ENCODE results near the gene MLEC.
A peak's percentile ranks its signal among the peaks of the same experiment; 100 is the strongest.

MLEC gene

GRCh38 chr12:120686690-120687577, at the start of gene MLEC:
Gene MLEC (plus strand): TSS chr12:120687149. CDS start chr12:120687297, 148 bp downstream.
- peak within 1 kb of the TSS; percentile 42 to 95 (median 89) for H3K27ac ChIP-seq
- H3K4me3 ChIP-seq, result peak within 1 kb of the TSS; percentile 65 to 100 (median 86)

- Histone ChIP-seq H3K4me3 (peak within 1 kb of the TSS; percentile 15 to 48 (median 31)), H3K27ac (no peak within 1 kb of the TSS)
These were observed 46.9 kb upstream of the MLEC start, which contains the start of gene CABP1 for GRCh38 chr12:120639771-120640721. Gene CABP1 (plus strand): TSS chr12:120640626. CDS start chr12:120640686, 60 bp downstream.

GRCh38 chr12:120640861-120641833, 45.8 kb upstream of the MLEC start:
- peak overlapping the region in 6 of 7 experiments; percentile 22 to 48 (median 35) for H3K4me3 ChIP-seq
- no peak overlapping the region for H3K27ac ChIP-seq

- Histone ChIP-seq H3K27ac (no peak overlapping the region), H3K4me3 (no peak overlapping the region)
These were observed 44.8 kb upstream of the MLEC start for GRCh38 chr12:120642121-120642520.

- Histone ChIP-seq H3K27ac (no peak overlapping the region), H3K4me3 (no peak overlapping the region)
These were observed 44.1 kb upstream of the MLEC start for GRCh38 chr12:120642826-120643225.

- H3K4me3 ChIP-seq, result no peak overlapping the region
- H3K27ac ChIP-seq, result no peak overlapping the region
These were observed 43.4 kb upstream of the MLEC start for GRCh38 chr12:120643574-120643973.

- Histone ChIP-seq H3K27ac (no peak overlapping the region), H3K4me3 (no peak overlapping the region)
These were observed 40.9 kb upstream of the MLEC start for GRCh38 chr12:120646044-120646443.

GRCh38 chr12:120647375-120647755, 39.6 kb upstream of the MLEC start:
- Histone ChIP-seq H3K4me3 (no peak overlapping the region), H3K27ac (no peak overlapping the region)

GRCh38 chr12:120649442-120650232, 37.3 kb upstream of the MLEC start:
- Histone ChIP-seq H3K27ac (peak overlapping the region in 4 of 21 experiments; percentile 16 to 76 (median 64)), H3K4me3 (peak overlapping the region in 3 of 7 experiments; percentile 4 to 29 (median 16))

- H3K27ac ChIP-seq, result peak overlapping the region in 2 of 21 experiments; percentile 55 to 76
- H3K4me3 ChIP-seq, result peak overlapping the region in 2 of 7 experiments; percentile 4 to 29
These were observed 36.7 kb upstream of the MLEC start for GRCh38 chr12:120650233-120650690.

- Histone ChIP-seq H3K27ac (no peak overlapping the region), H3K4me3 (peak overlapping the region in 1 of 7 experiments; percentile 29)
These were observed 35.1 kb upstream of the MLEC start for GRCh38 chr12:120651821-120652220.

GRCh38 chr12:120652656-120653435, 34.1 kb upstream of the MLEC start:
- H3K4me3 ChIP-seq, result no peak overlapping the region
- no peak overlapping the region for H3K27ac ChIP-seq

GRCh38 chr12:120653611-120654010, 33.3 kb upstream of the MLEC start:
- H3K4me3 ChIP-seq, result no peak overlapping the region
- H3K27ac ChIP-seq, result no peak overlapping the region

- H3K4me3 ChIP-seq, result no peak overlapping the region
- no peak overlapping the region for H3K27ac ChIP-seq
These were observed 32.3 kb upstream of the MLEC start for GRCh38 chr12:120654656-120655055.

GRCh38 chr12:120656008-120656407, 30.9 kb upstream of the MLEC start:
- H3K4me3 ChIP-seq, result no peak overlapping the region

GRCh38 chr12:120658286-120659150, 28.4 kb upstream of the MLEC start:
- Histone ChIP-seq H3K27ac (no peak overlapping the region), H3K4me3 (no peak overlapping the region)

More at GRCh38 chr12:120656008-120656407, 30.9 kb upstream of the MLEC start:
- no peak overlapping the region for H3K27ac ChIP-seq

All from skin epidermis (tissue), 12 donors.